ENCODE measurements around the gene TNF. TPM values are rescaled to one million over a fixed set of nuclear protein-coding genes. Genes with fewer than 3 reads are reported as not detected.

Gene TNF
- total and polyA plus RNA-seq, 2 of the 13 experiments (the other 11 are each of a cell fraction or from before 2014, with no cell fraction given) = not detected

- TF ChIP-seq KIAA2018 (CRISPR knock-in tag; IDR thresholded peaks at IDR 0.05; ENCODE audit: borderline replicate concordance) (no peak), ZNF850 (CRISPR knock-in tag; conservative IDR thresholded peaks at IDR 0.05) (0 out of 2 replicates have a peak, but pooled peaks have one; percentile 55), MED8 (CRISPR knock-in tag; IDR thresholded peaks at IDR 0.05; ENCODE audit: insufficient replicate concordance) (no peak), POGK (CRISPR knock-in tag; conservative IDR thresholded peaks at IDR 0.05) (no peak), NFKB2 (CRISPR knock-in tag; IDR thresholded peaks at IDR 0.05; ENCODE audit: borderline replicate concordance) (peak; percentile 43; the same call in 1 of the 2 replicates), ZNF513 (CRISPR knock-in tag; conservative IDR thresholded peaks at IDR 0.05) (no peak), ASH2L (IDR thresholded peaks at IDR 0.05; ENCODE audit: insufficient read length, low read depth, low read length) (peak; percentile 2), RELA (CRISPR knock-in tag; IDR thresholded peaks at IDR 0.05) (no peak), SOX5 (CRISPR knock-in tag; IDR thresholded peaks at IDR 0.05; ENCODE audit: borderline replicate concordance) (no peak), ZNF558 (CRISPR knock-in tag; IDR thresholded peaks at IDR 0.05; ENCODE audit: borderline replicate concordance) (no peak), MXD3 (CRISPR knock-in tag; IDR thresholded peaks at IDR 0.05) (no peak), ZC3H13 (CRISPR knock-in tag; IDR thresholded peaks at IDR 0.05) (0 out of 2 replicates have a peak, but pooled peaks have one; percentile 14), CERS6 (CRISPR knock-in tag; IDR thresholded peaks at IDR 0.05) (no peak), ZC3H4 (CRISPR knock-in tag; IDR thresholded peaks at IDR 0.05; ENCODE audit: borderline replicate concordance) (no peak), SAP130 (CRISPR knock-in tag; IDR thresholded peaks at IDR 0.05; ENCODE audit: low read depth) (no peak)
Measured at GRCh38 chr6:31547727-31548543, 27.4 kb upstream of the TNF start (continued).
